Upper lobe of left lung (tissue), 6 donors: ENCODE measurements around the gene MORN1. TPM values are rescaled to one million over a fixed set of nuclear protein-coding genes. Genes with fewer than 3 reads are reported as not detected.

Source experiments
- ATAC-seq, 2 donors: fragments of 200-7000 bp; cut with Tn5 transposase; one replicate each; pipeline ENCODE4 v1.9.1; 2022; ENCODE audit warnings: mild to moderate bottlenecking in 2 of 2, moderate library complexity in 2 of 2; ENCODE audit not compliant: low FRiP score in 2 of 2
- DNase-seq, 2 donors: peaks; one replicate each; pipeline ENCODE4 v3.0.0-alpha.2; 2019 to 2020
- H3K27ac ChIP-seq, 4 donors: fragments of 200-600 bp; sonication (generic); one replicate each; pipeline ENCODE4 v1.5.1; 2016 to 2019
- H3K27me3 ChIP-seq, 4 donors: fragments of 200-600 bp; sonication (generic); one replicate each; pipeline ENCODE4 v1.5.1; 2017 to 2019
- H3K36me3 ChIP-seq, 4 donors: fragments of 200-600 bp; sonication (generic); one replicate each; pipeline ENCODE4 v1.5.1; 2016 to 2019
- H3K4me1 ChIP-seq, 4 donors: fragments of 200-600 bp; sonication (generic); one replicate each; pipeline ENCODE4 v1.5.1; 2018 to 2019
- H3K4me3 ChIP-seq, 4 donors: fragments of 200-600 bp; sonication (generic); one replicate each; pipeline ENCODE4 v1.5.1; 2017 to 2019; ENCODE audit warnings: mild to moderate bottlenecking in 2 of 4, moderate library complexity in 1 of 4
- H3K9me3 ChIP-seq, 4 donors: fragments of 200-600 bp; sonication (generic); one replicate each; pipeline ENCODE4 v1.5.1; 2018 to 2019
- EP300 ChIP-seq, 4 donors: sonication (generic); formaldehyde crosslinking; IDR thresholded peaks; one replicate each; pipeline ENCODE4 v1.5.1; 2017; ENCODE audit warnings: antibody characterized with exemption in 4 of 4, control low read depth in 2 of 4
- POLR2A ChIP-seq, 4 donors: fragments of 450-650 bp; IDR thresholded peaks; one replicate each; pipeline ENCODE4 v1.5.1; 2016 to 2017; ENCODE audit warnings: antibody characterized with exemption in 4 of 4, mild to moderate bottlenecking in 2 of 4
- POLR2AphosphoS5 ChIP-seq, 2 donors: sonication (generic); formaldehyde crosslinking; IDR thresholded peaks; one replicate each; pipeline ENCODE4 v1.5.1; 2017; ENCODE audit warnings: antibody characterized with exemption in 2 of 2
- WGBS, 2 donors: methylation state at CpG; one replicate each; pipeline ENCODE4 v1.1.5; 2017 to 2018; 5-methylcytosine and 5-hydroxymethylcytosine counted together
- total RNA-seq, 6 donors: library from RNA; depleted of rRNA in 4 of 6; stranded (reverse); fragments of >200 nt in 4 of 6; gene quantifications; one replicate each; pipeline versions ENCODE4 v1.1.0 to v1.2.1, GENCODE V29; 2016 to 2021
- TF ChIP-seq, protein P1 (sequence below), 6 experiments: fragments of 450-650 bp in 4 of 6; fragments of 200-600 bp in 2 of 6; sonication (generic) in 2 of 6; IDR thresholded peaks; one replicate each; pipeline ENCODE4 v1.5.1; 2016 to 2019; ENCODE audit warnings: antibody characterized with exemption in 6 of 6
- donor health status: DM: no; HTN: no; CAD: no; lungs with moderate emphysema.
- donor health status: DM: no; HTN: yes; CAD: no; lungs with severe emphysema.

MORN1 gene
- total RNA-seq, 6 donors from 2014 or later = 8.5 to 23.4 (median 14.6) TPM

GRCh38 chr1:2341706-2342383, 49.5 kb downstream of the MORN1 start:
- H3K27me3 ChIP-seq = no peaks in the 10 kb centered on the region
- H3K9me3 ChIP-seq = no peaks in the 10 kb centered on the region
- no peak overlapping the region for H3K27ac ChIP-seq
- no peaks in the 10 kb centered on the region for H3K36me3 ChIP-seq
- no peak overlapping the region for H3K4me3 ChIP-seq
- TF ChIP-seq EP300 (IDR thresholded peaks at IDR 0.05) = no peak
- TF ChIP-seq POLR2A (IDR thresholded peaks at IDR 0.05) = no peak
- TF ChIP-seq POLR2AphosphoS5 (IDR thresholded peaks at IDR 0.05) = no peak
- TF ChIP-seq, protein P1, sequence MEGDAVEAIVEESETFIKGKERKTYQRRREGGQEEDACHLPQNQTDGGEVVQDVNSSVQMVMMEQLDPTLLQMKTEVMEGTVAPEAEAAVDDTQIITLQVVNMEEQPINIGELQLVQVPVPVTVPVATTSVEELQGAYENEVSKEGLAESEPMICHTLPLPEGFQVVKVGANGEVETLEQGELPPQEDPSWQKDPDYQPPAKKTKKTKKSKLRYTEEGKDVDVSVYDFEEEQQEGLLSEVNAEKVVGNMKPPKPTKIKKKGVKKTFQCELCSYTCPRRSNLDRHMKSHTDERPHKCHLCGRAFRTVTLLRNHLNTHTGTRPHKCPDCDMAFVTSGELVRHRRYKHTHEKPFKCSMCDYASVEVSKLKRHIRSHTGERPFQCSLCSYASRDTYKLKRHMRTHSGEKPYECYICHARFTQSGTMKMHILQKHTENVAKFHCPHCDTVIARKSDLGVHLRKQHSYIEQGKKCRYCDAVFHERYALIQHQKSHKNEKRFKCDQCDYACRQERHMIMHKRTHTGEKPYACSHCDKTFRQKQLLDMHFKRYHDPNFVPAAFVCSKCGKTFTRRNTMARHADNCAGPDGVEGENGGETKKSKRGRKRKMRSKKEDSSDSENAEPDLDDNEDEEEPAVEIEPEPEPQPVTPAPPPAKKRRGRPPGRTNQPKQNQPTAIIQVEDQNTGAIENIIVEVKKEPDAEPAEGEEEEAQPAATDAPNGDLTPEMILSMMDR (IDR thresholded peaks at IDR 0.05) = no peak
- DNase-seq = peak in 1 of 2 donors; percentile 76
- WGBS, 2 donors = 90 to 93% methylated on average over 24 to 26 of the region's 29 CpGs
- ATAC-seq = no peak
- H3K4me1 ChIP-seq = no peaks in the 10 kb centered on the region

DNA sequence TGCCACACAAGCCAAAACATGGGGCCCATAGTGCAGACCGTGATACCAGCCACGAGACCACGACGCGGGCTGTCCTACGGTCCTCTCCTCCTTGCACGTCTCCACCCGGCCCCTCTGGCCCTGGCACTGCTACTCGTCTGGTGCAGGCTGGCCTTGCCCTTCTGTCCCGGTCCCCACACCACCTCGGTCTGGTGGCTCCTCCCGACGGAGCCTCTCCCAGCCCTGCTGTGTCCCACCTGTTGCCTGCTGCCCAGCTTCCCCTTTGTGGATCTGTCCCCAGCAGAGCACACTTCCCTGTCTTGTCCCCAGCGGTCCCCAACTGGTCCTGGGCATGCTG, 50.5 kb downstream of the MORN1 start:
- TF ChIP-seq, protein P1 (IDR thresholded peaks at IDR 0.05) = no peak
- TF ChIP-seq POLR2AphosphoS5 (IDR thresholded peaks at IDR 0.05) (no peak), POLR2A (IDR thresholded peaks at IDR 0.05) (no peak), EP300 (IDR thresholded peaks at IDR 0.05) (no peak)

DNA sequence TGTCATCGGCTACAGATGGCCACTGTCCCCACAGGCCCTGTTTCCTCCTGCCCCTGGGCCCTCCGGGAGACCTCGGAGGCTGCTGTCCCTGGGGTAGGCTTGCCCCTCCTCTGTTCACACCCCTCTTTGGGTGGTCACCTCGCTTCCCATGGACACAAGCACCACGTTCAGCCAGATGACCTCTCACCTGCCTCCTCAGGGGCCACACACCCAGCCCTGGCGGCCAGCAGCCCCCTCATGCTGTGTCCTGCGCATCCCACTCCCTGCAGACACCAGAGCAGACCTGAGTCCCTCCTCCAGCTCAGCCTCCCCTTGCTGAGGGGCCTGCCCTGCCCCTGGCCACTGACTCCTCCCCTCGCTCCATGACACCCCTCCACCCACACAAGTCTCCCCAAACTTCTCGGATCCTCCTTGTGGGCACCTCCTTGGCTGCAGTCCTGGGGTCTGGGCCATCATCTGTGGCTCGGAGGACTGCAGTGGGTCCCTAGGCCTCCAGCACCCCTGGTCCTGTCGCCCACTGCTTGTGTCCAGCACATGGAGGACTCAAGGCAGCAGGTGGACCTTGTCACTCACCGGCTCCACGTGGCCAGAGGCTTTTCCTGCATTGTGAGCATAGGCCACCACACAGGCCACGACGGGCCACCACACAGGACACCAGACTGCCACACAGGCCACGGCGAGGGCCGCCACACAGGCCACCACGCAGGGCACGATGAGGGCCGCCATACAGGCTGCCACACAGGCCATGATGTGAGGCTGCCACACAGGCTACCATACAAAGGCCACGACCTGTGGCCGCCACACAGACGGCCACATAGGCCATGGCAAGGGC, 51.1 kb downstream of the MORN1 start:
- peak in 1 of 2 donors; percentile 64 for DNase-seq
- H3K4me3 ChIP-seq = no peak overlapping the region
- no peaks in the 10 kb centered on the region for H3K4me1 ChIP-seq
- WGBS, 2 donors = 88 to 89% methylated on average over 12 to 24 of the region's 24 CpGs
- H3K27ac ChIP-seq = no peak overlapping the region
- H3K27me3 ChIP-seq = no peaks in the 10 kb centered on the region
- H3K9me3 ChIP-seq = no peaks in the 10 kb centered on the region
- ATAC-seq = no peak
- no peak for TF ChIP-seq POLR2A (IDR thresholded peaks at IDR 0.05)
- TF ChIP-seq EP300 (IDR thresholded peaks at IDR 0.05) = no peak
- TF ChIP-seq POLR2AphosphoS5 (IDR thresholded peaks at IDR 0.05) = no peak
- TF ChIP-seq, protein P1 (IDR thresholded peaks at IDR 0.05) = no peak
- H3K36me3 ChIP-seq = no peaks in the 10 kb centered on the region

More for the DNA sequence above, 50.5 kb downstream of the MORN1 start:
- Histone ChIP-seq H3K4me3 (no peak overlapping the region), H3K4me1 (no peaks in the 10 kb centered on the region), H3K9me3 (no peaks in the 10 kb centered on the region), H3K27me3 (no peaks in the 10 kb centered on the region), H3K36me3 (no peaks in the 10 kb centered on the region), H3K27ac (no peak overlapping the region)
- peak in 1 of 2 donors; percentile 68 for DNase-seq
- no peak for ATAC-seq
- WGBS, 2 donors = 94 to 95% methylated on average over 12 to 14 of the region's 14 CpGs

- DNase-seq = peak in 1 of 2 donors; percentile 82
- H3K27me3 ChIP-seq = no peaks in the 10 kb centered on the region
- TF ChIP-seq, protein P1 (IDR thresholded peaks at IDR 0.05) = no peak
- no peak for TF ChIP-seq POLR2AphosphoS5 (IDR thresholded peaks at IDR 0.05)
- TF ChIP-seq POLR2A (IDR thresholded peaks at IDR 0.05) = no peak
- no peak for TF ChIP-seq EP300 (IDR thresholded peaks at IDR 0.05)
- 81 to 88% methylated on average over 17 to 45 of the region's 45 CpGs for WGBS, 2 donors
- no peaks in the 10 kb centered on the region for H3K9me3 ChIP-seq
- no peak overlapping the region for H3K4me3 ChIP-seq
- no peak overlapping the region for H3K27ac ChIP-seq
- H3K4me1 ChIP-seq = no peaks in the 10 kb centered on the region
- no peaks in the 10 kb centered on the region for H3K36me3 ChIP-seq
- no peak for ATAC-seq
Observed at GRCh38 chr1:2339206-2340085, 51.9 kb downstream of the MORN1 start.
